ENCODE results near the gene RUNDC3A. TPM values are rescaled to one million over a fixed set of nuclear protein-coding genes. Genes with fewer than 3 reads are reported as not detected.
A peak's percentile ranks its signal among the peaks of the same experiment; 100 is the strongest.

The RUNDC3A gene
- total and polyA plus RNA-seq, 2 of the 13 experiments (the other 11 are each of a cell fraction or from before 2014, with no cell fraction given) = 0.25 TPM; not detected in 1

GRCh38 chr17:44267165-44267455 lies 41.3 kb upstream of the RUNDC3A start:
- no peak overlapping the region for H2AFZ ChIP-seq (ENCODE audit: low read length)
- POLR2A ChIA-PET = no interaction called here
- in situ Hi-C loops (cut with HindIII; ENCODE audit: extremely low pct_ligation_motif_present, low pct_unique_long_range_greater_than_20kb) (no loop called here), intact Hi-C loops (cut with micrococcal nuclease; ENCODE audit: unreplicated experiment) (no loop called here)
- no peaks in the 10 kb centered on the region for H3K36me3 ChIP-seq (replicated peaks in 1 of 2; ENCODE audit: control insufficient read depth in 1 of 2, insufficient read depth in 2 of 2, low read length in 2 of 2)
- H3K79me2 ChIP-seq (ENCODE audit: insufficient read depth, low read length) = no peaks in the 10 kb centered on the region
- CTCF ChIA-PET (ENCODE audit: low intra/inter-chr PET ratio, low total read pairs) = no interaction called here
- no peak overlapping the region for H3K27ac ChIP-seq (ENCODE audit: extremely low read length, insufficient read depth, low read length)
- TF ChIP-seq ZNF3 (CRISPR knock-in tag; IDR thresholded peaks at IDR 0.05) (no peak), ZNF629 (CRISPR knock-in tag; conservative IDR thresholded peaks at IDR 0.05) (peak; percentile 87), ZFAT (CRISPR knock-in tag; conservative IDR thresholded peaks at IDR 0.05) (no peak), DMAP1 (CRISPR knock-in tag; IDR thresholded peaks at IDR 0.05) (no peak), HNRNPL (IDR thresholded peaks at IDR 0.05; ENCODE audit: low read depth, low read length) (no peak), ZNF607 (CRISPR knock-in tag; IDR thresholded peaks at IDR 0.05; ENCODE audit: borderline replicate concordance) (no peak), ZNF816 (CRISPR knock-in tag; IDR thresholded peaks at IDR 0.05; ENCODE audit: borderline replicate concordance) (no peak)
- no TSS peak for BruUV-seq (replicated peaks)
- ATAC-seq = no peak
- no peaks in the 10 kb centered on the region for H3K9me3 ChIP-seq (ENCODE audit: low read length)
- H3K27me3 ChIP-seq (ENCODE audit: control insufficient read depth in 1 of 2, insufficient read depth in 2 of 2, low read length in 2 of 2) = peaks cover 5 to 64% of the 10 kb centered on the region in 2 experiments
- no peaks in the 10 kb centered on the region for H3K4me1 ChIP-seq (ENCODE audit: insufficient read depth, low read length)
- H4K20me1 ChIP-seq (ENCODE audit: insufficient read depth, low read length) = no peaks in the 10 kb centered on the region
- DNase-seq (ENCODE audit: low spot score) = no peak
- 44% methylated on average over 5 of the region's 5 CpGs for WGBS (ENCODE audit: low lambda C conversion rate)
- no peak overlapping the region for H3K4me2 ChIP-seq (ENCODE audit: low read depth, low read length)
- H3K4me3 ChIP-seq (replicated peaks in 1 of 3; ENCODE audit: insufficient read depth in 1 of 3, low read depth in 2 of 3, low read length in 3 of 3) = no peak overlapping the region
- no peak overlapping the region for H3K9ac ChIP-seq (ENCODE audit: insufficient read depth, low read depth, low read length)
- no peak for FAIRE-seq

GRCh38 chr17:44267818-44268490 lies 40.4 kb upstream of the RUNDC3A start, which contains the start of gene SLC4A1:
Gene SLC4A1, minus strand, starts transcription at chr17:44268135. Its CDS starts 5,269 bp downstream, at chr17:44262866.
- Histone ChIP-seq H4K20me1 (ENCODE audit: insufficient read depth, low read length) (no peaks in the 10 kb centered on the region), H3K27me3 (ENCODE audit: control insufficient read depth in 1 of 2, insufficient read depth in 2 of 2, low read length in 2 of 2) (peaks cover 5 to 62% of the 10 kb centered on the region in 2 experiments), H3K4me2 (ENCODE audit: low read depth, low read length) (no peak within 1 kb of the TSS), H3K4me3 (replicated peaks in 1 of 3; ENCODE audit: insufficient read depth in 1 of 3, low read depth in 2 of 3, low read length in 3 of 3) (no peak within 1 kb of the TSS), H3K9me3 (ENCODE audit: low read length) (no peaks in the 10 kb centered on the region), H3K79me2 (ENCODE audit: insufficient read depth, low read length) (no peaks in the 10 kb centered on the region), H3K36me3 (replicated peaks in 1 of 2; ENCODE audit: control insufficient read depth in 1 of 2, insufficient read depth in 2 of 2, low read length in 2 of 2) (no peaks in the 10 kb centered on the region), H3K27ac (ENCODE audit: extremely low read length, insufficient read depth, low read length) (no peak within 1 kb of the TSS), H3K4me1 (ENCODE audit: insufficient read depth, low read length) (no peaks in the 10 kb centered on the region), H3K9ac (ENCODE audit: insufficient read depth, low read depth, low read length) (no peak within 1 kb of the TSS), H2AFZ (ENCODE audit: low read length) (no peak within 1 kb of the TSS)
- FAIRE-seq (no peak), DNase-seq (ENCODE audit: low spot score) (no peak), ATAC-seq (peak; percentile 10; the same call in 1 of the 3 replicates)
- CTCF ChIA-PET (ENCODE audit: low intra/inter-chr PET ratio, low total read pairs) = no interaction called here
- WGBS (ENCODE audit: low lambda C conversion rate) = 43% methylated on average over 6 of the region's 14 CpGs
- TF ChIP-seq NR0B2 (CRISPR knock-in tag; IDR thresholded peaks at IDR 0.05) = no peak
- TF ChIP-seq CTCF (CRISPR knock-in tag; IDR thresholded peaks at IDR 0.05) = peak; percentile 8; the same call in 1 of the 2 replicates
- in situ Hi-C loops (cut with HindIII; ENCODE audit: extremely low pct_ligation_motif_present, low pct_unique_long_range_greater_than_20kb) = no loop called here
- intact Hi-C loops (cut with micrococcal nuclease; ENCODE audit: unreplicated experiment) = no loop called here
- BruUV-seq (replicated peaks) = no TSS peak
- POLR2A ChIA-PET = no interaction called here
